HepG2 (cell line): ENCODE data around the gene CSTPP1.

Experiments
- HES4 ChIP-seq: sonication (generic); formaldehyde crosslinking; IDR thresholded peaks from 2 replicates; pipeline ENCODE4 v1.9.0; 2021; ENCODE audit warnings: mild to moderate bottlenecking, missing genetic modification reagents, borderline replicate concordance
- KAT7 ChIP-seq: IDR thresholded peaks from 2 replicates; pipeline ENCODE4 v1.6.1; 2018; ENCODE audit warnings: borderline replicate concordance, missing compliant biosample characterization
- TF ChIP-seq, protein P1 (sequence below): sonication (generic); formaldehyde crosslinking; IDR thresholded peaks from 2 replicates; pipeline ENCODE4 v1.4.0; 2020; ENCODE audit warnings: mild to moderate bottlenecking, missing genetic modification reagents

GRCh38 chr11:46894506-46894905 lies 42.1 kb upstream of the CSTPP1 start:
- TF ChIP-seq, protein P1, sequence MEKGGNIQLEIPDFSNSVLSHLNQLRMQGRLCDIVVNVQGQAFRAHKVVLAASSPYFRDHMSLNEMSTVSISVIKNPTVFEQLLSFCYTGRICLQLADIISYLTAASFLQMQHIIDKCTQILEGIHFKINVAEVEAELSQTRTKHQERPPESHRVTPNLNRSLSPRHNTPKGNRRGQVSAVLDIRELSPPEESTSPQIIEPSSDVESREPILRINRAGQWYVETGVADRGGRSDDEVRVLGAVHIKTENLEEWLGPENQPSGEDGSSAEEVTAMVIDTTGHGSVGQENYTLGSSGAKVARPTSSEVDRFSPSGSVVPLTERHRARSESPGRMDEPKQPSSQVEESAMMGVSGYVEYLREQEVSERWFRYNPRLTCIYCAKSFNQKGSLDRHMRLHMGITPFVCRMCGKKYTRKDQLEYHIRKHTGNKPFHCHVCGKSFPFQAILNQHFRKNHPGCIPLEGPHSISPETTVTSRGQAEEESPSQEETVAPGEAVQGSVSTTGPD (CRISPR knock-in tag): no peak
- no peak for TF ChIP-seq HES4 (CRISPR knock-in tag)
- TF ChIP-seq KAT7 (CRISPR knock-in tag): no peak
